Keratinocyte (primary cell): ENCODE measurements around the gene BMP8B. TPM values are rescaled to one million over a fixed set of nuclear protein-coding genes. Genes with fewer than 3 reads are reported as not detected.

Experiments used
- DNase-seq: peaks from one replicate; pipeline ENCODE4 v3.0.0-alpha.2; 2011; ENCODE audit warnings: low read depth, missing footprints, low spot score
- FAIRE-seq: peaks from 2 replicates; lab custom pipeline; 2011; peaks lifted over from hg19 to GRCh38; lab: Jason Lieb, UNC
- H2AFZ ChIP-seq: 2 replicates; pipeline ENCODE4 v1.6.0; 2012; ENCODE audit warnings: low read length, control low read depth, inconsistent platforms; ENCODE audit not compliant: control insufficient read depth
- H3K27ac ChIP-seq: 2 replicates; pipeline ENCODE4 v1.5.1; 2011; ENCODE audit warnings: low read length; ENCODE audit not compliant: control insufficient read depth, insufficient read depth
- H3K27me3 ChIP-seq: 3 replicates; pipeline ENCODE4 v1.6.0; 2011; ENCODE audit warnings: low read length; ENCODE audit not compliant: control insufficient read depth, insufficient read depth; ENCODE audit errors: extremely low read depth
- H3K36me3 ChIP-seq, 2 experiments: 2 replicates in 1 of 2; 3 replicates in 1 of 2; pipeline ENCODE4 v1.5.1; 2011; ENCODE audit warnings: low read length in 2 of 2, mild to moderate bottlenecking in 1 of 2; ENCODE audit not compliant: control insufficient read depth in 2 of 2, insufficient read depth in 2 of 2; ENCODE audit errors: extremely low read depth in 1 of 2
- H3K4me1 ChIP-seq: 3 replicates; pipeline ENCODE4 v1.5.1; 2011; ENCODE audit warnings: low read length; ENCODE audit not compliant: control insufficient read depth, insufficient read depth; ENCODE audit errors: extremely low read depth
- H3K4me2 ChIP-seq: 3 replicates; pipeline ENCODE4 v1.6.0; 2011; ENCODE audit warnings: low read depth, low read length; ENCODE audit not compliant: control insufficient read depth, insufficient read depth; ENCODE audit errors: extremely low read depth
- H3K4me3 ChIP-seq, 3 experiments: fragments of 200-600 bp in 1 of 3; sonication (generic) in 1 of 3; 2 replicates in 2 of 3; 3 replicates in 1 of 3; pipeline ENCODE4 v1.5.1; 2011 to 2016; ENCODE audit warnings: low read length in 3 of 3, mild to moderate bottlenecking in 3 of 3, control low read depth in 2 of 3, inconsistent platforms in 1 of 3, low read depth in 1 of 3, mixed read lengths in 1 of 3, mixed run types in 1 of 3, moderate library complexity in 1 of 3; ENCODE audit not compliant: control insufficient read depth in 2 of 3, insufficient read depth in 2 of 3; ENCODE audit errors: extremely low read depth in 1 of 3
- H3K79me2 ChIP-seq: 2 replicates; pipeline ENCODE4 v1.6.0; 2012; ENCODE audit warnings: low read length; ENCODE audit not compliant: control insufficient read depth, insufficient read depth
- H3K9ac ChIP-seq: 3 replicates; pipeline ENCODE4 v1.6.0; 2011; ENCODE audit warnings: low read length; ENCODE audit not compliant: control insufficient read depth, insufficient read depth; ENCODE audit errors: extremely low read depth
- H3K9me1 ChIP-seq: 3 replicates; pipeline ENCODE4 v1.6.0; 2011; ENCODE audit warnings: low read length; ENCODE audit not compliant: control insufficient read depth, insufficient read depth; ENCODE audit errors: extremely low read depth
- H3K9me3 ChIP-seq: 2 replicates; pipeline ENCODE4 v1.5.1; 2012; ENCODE audit warnings: low read depth, low read length; ENCODE audit not compliant: control insufficient read depth
- H4K20me1 ChIP-seq: 3 replicates; pipeline ENCODE4 v1.6.0; 2011; ENCODE audit warnings: low read length; ENCODE audit not compliant: control insufficient read depth, insufficient read depth; ENCODE audit errors: extremely low read depth
- EZH2 ChIP-seq: IDR thresholded peaks from one replicate; pipeline ENCODE4 v1.6.1; 2012; ENCODE audit warnings: inconsistent platforms, mild to moderate bottlenecking, low read length, moderate library complexity
- dilution Hi-C: fragments of 300-500 bp; cut with MboI; formaldehyde crosslinking; loops from one replicate; pipeline ENCODE4 v1.7.0; 2020; ENCODE audit warnings: low sequenced_read_pairs; ENCODE audit not compliant: extremely low pct_ligation_motif_present
- polyA plus RNA-seq, 5 experiments: library from polyadenylated mRNA; depleted of rRNA in 3 of 5; stranded (reverse) in 3 of 5; stranded (forward) in 1 of 5; unstranded in 1 of 5; fragments of >200 nt; gene quantifications; 1 replicate in 1 of 5; 2 replicates in 3 of 5; 3 replicates in 1 of 5; pipeline versions ENCODE4 v1.2.1 to v1.2.3, GENCODE V29; 2011 to 2012; ENCODE audit warnings: missing spikeins in 2 of 5, low read depth in 1 of 5, low replicate concordance in 1 of 5
- TF ChIP-seq, protein P1 (sequence below), 3 experiments: IDR thresholded peaks in 1 of 3; conservative IDR thresholded peaks in 1 of 3; optimal IDR thresholded peaks in 1 of 3; 2 replicates in 2 of 3; 3 replicates in 1 of 3; pipeline versions ENCODE3 to v1.5.1; 2011; ENCODE audit warnings: low read length in 3 of 3, mild to moderate bottlenecking in 3 of 3, moderate library complexity in 2 of 3, control low read depth in 1 of 3, inconsistent platforms in 1 of 3; ENCODE audit not compliant: insufficient read depth in 2 of 3; ENCODE audit errors: extremely low read depth in 1 of 3

The BMP8B gene
- polyA plus RNA-seq, 1 donor (not counting 4 experiments of a cell fraction or from before 2014, with no cell fraction given) = 0.04 TPM

DNA sequence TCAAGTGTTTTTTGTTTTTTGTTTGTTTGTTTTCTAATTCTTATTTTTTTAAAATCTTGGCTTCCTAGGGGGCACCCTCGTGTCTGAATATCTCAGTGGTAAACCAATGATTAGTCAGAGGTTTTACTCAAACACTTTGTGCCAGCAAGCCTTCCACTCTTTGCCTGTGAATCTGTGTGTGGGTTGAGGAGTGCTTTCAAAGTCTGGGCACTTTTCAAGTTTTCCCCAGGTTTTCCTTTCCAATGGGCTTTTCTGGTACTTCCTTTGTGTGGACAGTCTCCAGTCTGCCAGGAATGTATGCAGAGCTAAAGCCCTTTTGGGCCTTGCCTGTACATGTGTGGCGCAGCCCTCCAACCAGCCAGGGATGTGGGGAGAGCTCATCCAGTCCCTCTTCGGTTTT, 59.6 kb downstream of the BMP8B start:
- Histone ChIP-seq H3K79me2 (no peaks in the 10 kb centered on the region), H3K4me2 (no peak overlapping the region), H3K36me3 (no peaks in the 10 kb centered on the region), H3K4me3 (no peak overlapping the region), H3K9ac (no peak overlapping the region), H3K27ac (no peak overlapping the region), H3K27me3 (peaks cover 25% of the 10 kb centered on the region), H4K20me1 (no peaks in the 10 kb centered on the region), H3K9me1 (no peaks in the 10 kb centered on the region), H2AFZ (no peak overlapping the region), H3K4me1 (no peaks in the 10 kb centered on the region), H3K9me3 (no peaks in the 10 kb centered on the region)
- dilution Hi-C loops = no loop called here
- TF ChIP-seq, protein P1, sequence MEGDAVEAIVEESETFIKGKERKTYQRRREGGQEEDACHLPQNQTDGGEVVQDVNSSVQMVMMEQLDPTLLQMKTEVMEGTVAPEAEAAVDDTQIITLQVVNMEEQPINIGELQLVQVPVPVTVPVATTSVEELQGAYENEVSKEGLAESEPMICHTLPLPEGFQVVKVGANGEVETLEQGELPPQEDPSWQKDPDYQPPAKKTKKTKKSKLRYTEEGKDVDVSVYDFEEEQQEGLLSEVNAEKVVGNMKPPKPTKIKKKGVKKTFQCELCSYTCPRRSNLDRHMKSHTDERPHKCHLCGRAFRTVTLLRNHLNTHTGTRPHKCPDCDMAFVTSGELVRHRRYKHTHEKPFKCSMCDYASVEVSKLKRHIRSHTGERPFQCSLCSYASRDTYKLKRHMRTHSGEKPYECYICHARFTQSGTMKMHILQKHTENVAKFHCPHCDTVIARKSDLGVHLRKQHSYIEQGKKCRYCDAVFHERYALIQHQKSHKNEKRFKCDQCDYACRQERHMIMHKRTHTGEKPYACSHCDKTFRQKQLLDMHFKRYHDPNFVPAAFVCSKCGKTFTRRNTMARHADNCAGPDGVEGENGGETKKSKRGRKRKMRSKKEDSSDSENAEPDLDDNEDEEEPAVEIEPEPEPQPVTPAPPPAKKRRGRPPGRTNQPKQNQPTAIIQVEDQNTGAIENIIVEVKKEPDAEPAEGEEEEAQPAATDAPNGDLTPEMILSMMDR (optimal IDR thresholded peaks at IDR 0.05 in 1 of 3, IDR thresholded peaks at IDR 0.05 in 1 of 3, conservative IDR thresholded peaks at IDR 0.05 in 1 of 3; ENCODE audit: extremely low read depth in 1 of 3, insufficient read depth in 2 of 3, low read length in 3 of 3) = no peak
- no peak for TF ChIP-seq EZH2
- no peak for DNase-seq
- no peak for FAIRE-seq

DNA sequence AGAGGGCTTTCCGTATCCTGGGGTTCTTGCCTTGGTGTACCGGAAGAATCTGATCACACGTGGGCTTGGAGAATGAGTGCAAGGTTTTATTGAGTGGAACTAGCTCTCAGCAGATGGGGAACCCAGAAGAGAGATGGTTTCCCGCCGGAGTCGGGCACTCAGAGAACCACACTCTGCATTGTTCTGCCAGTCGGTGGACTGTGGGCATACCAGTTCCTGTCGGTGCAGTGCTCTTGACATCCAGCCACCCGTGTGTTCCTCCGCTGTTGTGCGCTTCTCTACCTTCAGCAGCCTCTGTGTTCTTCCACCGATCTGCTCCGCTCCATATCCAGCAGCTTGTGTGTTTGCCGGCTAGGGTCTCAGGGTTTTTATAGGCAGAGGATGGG, 60.7 kb downstream of the BMP8B start:
- dilution Hi-C loops = no loop called here
- H3K27me3 ChIP-seq = peaks cover 19% of the 10 kb centered on the region
- no peak overlapping the region for H3K27ac ChIP-seq
- no peak for TF ChIP-seq EZH2
- FAIRE-seq = no peak
- no peaks in the 10 kb centered on the region for H4K20me1 ChIP-seq
- H3K9me3 ChIP-seq = no peaks in the 10 kb centered on the region
- no peaks in the 10 kb centered on the region for H3K4me1 ChIP-seq
- H3K36me3 ChIP-seq = no peaks in the 10 kb centered on the region
- no peaks in the 10 kb centered on the region for H3K79me2 ChIP-seq
- no peaks in the 10 kb centered on the region for H3K9me1 ChIP-seq
- H3K4me2 ChIP-seq = no peak overlapping the region
- no peak overlapping the region for H3K4me3 ChIP-seq
- H3K9ac ChIP-seq = no peak overlapping the region
- DNase-seq = no peak
- H2AFZ ChIP-seq = no peak overlapping the region

DNA sequence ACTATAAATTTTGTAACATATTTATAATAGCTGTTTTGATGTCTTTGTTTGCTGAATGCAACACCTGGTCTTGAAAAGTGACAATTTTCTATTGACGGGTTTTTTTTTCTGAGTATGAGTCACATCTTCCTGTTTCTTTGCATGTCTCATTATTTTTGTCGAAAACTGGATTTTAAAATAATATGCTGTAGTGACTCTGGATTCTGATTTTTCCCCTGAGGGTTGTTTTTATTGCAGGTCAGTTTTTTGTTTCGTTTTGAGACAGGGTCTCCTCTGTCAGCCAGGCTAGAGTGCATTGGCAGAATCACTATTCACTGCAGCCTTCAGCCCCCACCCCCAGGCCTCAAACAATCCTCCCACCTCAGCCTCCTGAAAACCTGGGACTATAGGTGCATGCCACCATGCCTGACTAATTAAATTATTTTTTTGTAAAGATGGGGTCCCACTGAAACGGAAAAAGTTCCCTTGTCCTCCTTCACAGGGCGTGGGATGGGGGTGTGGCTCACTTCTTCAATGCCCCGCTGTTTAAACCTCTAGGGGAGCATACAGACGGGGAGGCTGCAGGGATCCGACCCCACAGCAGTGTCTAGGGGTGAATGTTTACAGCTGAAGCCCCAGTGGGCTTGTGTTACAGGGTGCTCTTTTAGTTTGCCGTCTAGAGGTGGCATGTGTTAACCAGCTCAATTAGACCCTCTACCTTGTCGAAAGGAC, 61.3 kb downstream of the BMP8B start:
- H3K27ac ChIP-seq = no peak overlapping the region
- no peaks in the 10 kb centered on the region for H3K9me1 ChIP-seq
- H3K9ac ChIP-seq = no peak overlapping the region
- no peak overlapping the region for H3K4me3 ChIP-seq
- H2AFZ ChIP-seq = no peak overlapping the region
- FAIRE-seq (no peak), DNase-seq (no peak)
- H3K4me1 ChIP-seq = peaks cover 3% of the 10 kb centered on the region
- no peaks in the 10 kb centered on the region for H3K9me3 ChIP-seq
- no peak overlapping the region for H3K4me2 ChIP-seq
- peaks cover 13% of the 10 kb centered on the region for H3K27me3 ChIP-seq
- dilution Hi-C loops = no loop called here
- H4K20me1 ChIP-seq = no peaks in the 10 kb centered on the region
- no peaks in the 10 kb centered on the region for H3K36me3 ChIP-seq
- H3K79me2 ChIP-seq = no peaks in the 10 kb centered on the region
- no peak for TF ChIP-seq EZH2
- TF ChIP-seq, protein P1 (optimal IDR thresholded peaks at IDR 0.05 in 1 of 3, IDR thresholded peaks at IDR 0.05 in 1 of 3, conservative IDR thresholded peaks at IDR 0.05 in 1 of 3; ENCODE audit: extremely low read depth in 1 of 3, insufficient read depth in 2 of 3, low read length in 3 of 3) = no peak
